Measurements from ENCODE around the gene MRPS21. TPM values are rescaled to one million over a fixed set of nuclear protein-coding genes. Genes with fewer than 3 reads are reported as not detected.

The MRPS21 gene
- total RNA-seq (10 to 100 TPM; 70.7 to 76.0 TPM), polyA plus RNA-seq (10 to 100 TPM; 78.8 to 85.9 (median 82.1) TPM), total RNA-seq (62.7 to 94.1 (median 78.5) reads per million in 6 experiments)

DNA sequence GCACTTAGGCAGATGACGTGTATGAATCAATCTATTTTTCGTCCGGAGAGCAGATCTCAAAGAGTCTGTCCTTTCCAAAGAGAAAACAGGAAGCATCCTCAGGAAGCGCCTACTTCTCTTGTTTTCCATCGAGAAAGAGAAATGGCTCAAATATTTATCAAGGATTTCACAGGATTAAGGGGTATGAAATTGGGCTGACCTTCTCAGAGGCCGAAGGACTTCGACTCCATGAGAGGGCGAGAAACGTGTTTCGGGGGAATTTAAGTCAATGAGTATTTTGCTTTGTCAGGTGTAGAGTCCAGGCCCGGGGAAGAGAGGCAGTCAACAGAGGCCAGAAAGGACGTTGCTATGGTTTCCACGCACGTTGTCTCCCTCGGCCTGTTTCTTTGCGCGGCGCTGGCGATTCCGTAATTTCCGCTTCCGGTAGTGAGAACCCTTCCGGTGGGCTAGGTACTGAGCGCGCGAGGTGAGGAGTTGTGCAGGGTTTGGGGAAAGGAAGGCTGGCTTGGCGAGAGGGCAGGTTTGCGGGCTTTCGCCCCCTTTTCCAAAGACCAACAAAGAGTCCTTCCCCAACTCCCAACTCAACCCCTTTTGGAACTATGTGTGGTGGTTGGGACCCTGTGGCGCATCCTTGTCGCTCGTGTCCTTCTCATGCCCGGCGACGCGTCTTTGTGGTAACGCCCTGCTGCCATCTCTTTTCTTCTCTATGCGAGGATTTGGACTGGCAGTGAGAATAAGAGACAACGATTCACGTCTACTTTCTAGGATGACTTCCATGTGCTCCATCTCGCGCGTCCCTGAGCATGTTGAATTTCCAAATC is at the start of gene MRPS21:
MRPS21 (plus strand) TSS at position 429 of the 821 bp plus-strand sequence. CDS start 506 bp downstream, outside the sequence.
- POLR2A ChIA-PET = interaction anchor here (1.0 kb wide), 1 partner anchor 71 kb away, joined by 3 read pairs; the partner anchor contains the start of gene RPRD2
- ATAC-seq (peak; percentile 95 to 96), DNase-seq (peak; percentile 70 to 95 (median 86))
- Mint-ChIP-seq H3K27ac (peak within 1 kb of the TSS; percentile 90 to 100 (median 98)), H3K4me1 (peaks cover 15 to 37% (median 30%) of the 10 kb centered on the region in 4 donors), H3K4me3 (peak within 1 kb of the TSS; percentile 87 to 96 (median 94)), H3K27me3 (no peaks in the 10 kb centered on the region), H3K9me3 (no peaks in the 10 kb centered on the region), H3K36me3 (peaks cover 0 to 35% (median 4%) of the 10 kb centered on the region in 3 donors)

GRCh38 chr1:150249936-150250335 is 43.7 kb upstream of the MRPS21 start:
- no peaks in the 10 kb centered on the region for H3K36me3 Mint-ChIP-seq
- no peaks in the 10 kb centered on the region for H3K4me1 Mint-ChIP-seq
- POLR2A ChIA-PET = no interaction called here
- no peaks in the 10 kb centered on the region for H3K9me3 Mint-ChIP-seq
- DNase-seq (no peak), ATAC-seq (no peak)
- H3K27me3 Mint-ChIP-seq = peaks cover 0 to 6% (median 2%) of the 10 kb centered on the region in 5 donors
- H3K27ac Mint-ChIP-seq = no peak overlapping the region
- no peak overlapping the region for H3K4me3 Mint-ChIP-seq

- DNase-seq = no peak
- H3K4me3 Mint-ChIP-seq = peak overlapping the region; percentile 16 to 88 (median 76)
- POLR2A ChIA-PET = interaction anchor here (0.6 to 2.6 kb wide), 7 partner anchors 10 to 25 kb away, joined by 3 to 11 read pairs (median 4); partner anchors contain the start of gene APH1A
- ATAC-seq = peak in 1 of 2 donors; percentile 9
- H3K36me3 Mint-ChIP-seq = no peaks in the 10 kb centered on the region
- H3K4me1 Mint-ChIP-seq = peaks cover 10 to 24% (median 17%) of the 10 kb centered on the region in 4 donors
- H3K27ac Mint-ChIP-seq = peak overlapping the region in 2 of 10 donors; percentile 19 to 26
- H3K27me3 Mint-ChIP-seq = peaks cover 7 to 35% (median 33%) of the 10 kb centered on the region in 5 donors
- H3K9me3 Mint-ChIP-seq = no peaks in the 10 kb centered on the region
Measured at GRCh38 chr1:150256198-150256553, 37.5 kb upstream of the MRPS21 start.

DNA sequence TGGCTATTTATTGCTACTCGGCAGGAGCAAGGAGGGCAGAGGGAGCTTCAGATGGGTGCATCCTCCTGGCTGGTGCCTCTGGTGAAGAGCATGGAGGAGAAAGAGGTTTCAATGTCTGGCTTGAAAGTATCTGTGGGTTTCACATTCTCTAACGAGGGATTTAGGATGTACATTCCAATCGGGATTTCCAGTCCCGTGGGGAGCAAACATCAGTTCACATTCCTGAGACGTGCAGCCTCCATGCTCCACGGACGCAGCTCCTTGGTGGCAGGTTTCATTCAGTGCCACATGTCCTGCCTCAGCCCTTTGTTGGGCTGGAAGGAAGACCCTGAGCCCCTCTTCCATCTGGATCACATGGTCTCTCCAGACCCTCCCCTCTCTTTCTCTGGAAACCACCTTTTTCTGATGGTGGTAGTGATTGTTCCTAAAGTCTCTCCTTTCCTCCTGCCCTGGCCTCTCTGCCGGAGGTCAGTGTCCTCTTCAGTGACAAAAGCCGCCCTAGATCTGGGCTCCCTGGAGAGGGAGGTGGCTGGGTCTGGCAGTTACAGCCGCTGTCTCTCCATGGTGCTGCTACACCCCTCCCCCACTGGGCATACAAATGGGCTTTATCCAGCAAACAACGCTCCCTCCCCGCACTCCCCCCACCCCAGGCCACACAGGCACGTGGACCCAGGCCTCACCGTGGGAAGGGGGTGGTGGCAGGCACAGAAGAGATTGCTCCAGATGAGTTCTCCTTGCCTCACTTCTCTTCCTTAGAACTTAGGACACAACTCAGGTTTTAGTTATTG is 36.9 kb upstream of the MRPS21 start:
- DNase-seq (no peak), ATAC-seq (no peak)
- POLR2A ChIA-PET = interaction anchor here (0.6 to 2.6 kb wide), 6 partner anchors 9 to 25 kb away, joined by 3 to 11 read pairs (median 4); partner anchors contain the start of gene APH1A
- peak overlapping the region in 4 of 10 donors; percentile 12 to 65 (median 30) for H3K4me3 Mint-ChIP-seq
- H3K9me3 Mint-ChIP-seq = no peaks in the 10 kb centered on the region
- H3K27ac Mint-ChIP-seq = peak overlapping the region in 3 of 10 donors; percentile 44 to 68 (median 52)
- H3K4me1 Mint-ChIP-seq = peaks cover 10 to 24% (median 17%) of the 10 kb centered on the region in 4 donors
- H3K36me3 Mint-ChIP-seq = no peaks in the 10 kb centered on the region
- peaks cover 6 to 35% (median 33%) of the 10 kb centered on the region in 5 donors for H3K27me3 Mint-ChIP-seq

- peaks cover 6 to 35% (median 33%) of the 10 kb centered on the region in 5 donors for H3K27me3 Mint-ChIP-seq
- DNase-seq (no peak), ATAC-seq (no peak)
- peaks cover 10 to 24% (median 18%) of the 10 kb centered on the region in 4 donors for H3K4me1 Mint-ChIP-seq
- peak within 1 kb of the TSS in 5 of 10 donors; percentile 44 to 80 (median 73) for H3K27ac Mint-ChIP-seq
- no peaks in the 10 kb centered on the region for H3K36me3 Mint-ChIP-seq
- H3K4me3 Mint-ChIP-seq = peak within 1 kb of the TSS in 3 of 10 donors; percentile 12 to 38 (median 22)
- H3K9me3 Mint-ChIP-seq = no peaks in the 10 kb centered on the region
- POLR2A ChIA-PET = interaction anchor here (0.6 to 2.6 kb wide), 3 partner anchors 11 to 877 kb away, joined by 3 to 11 read pairs (median 5); partner anchors contain the start of gene APH1A
Measured at GRCh38 chr1:150257624-150258585, 35.8 kb upstream of the MRPS21 start, which contains the start of gene CA14. Gene CA14, plus strand, starts transcription at chr1:150257774. Its CDS starts 355 bp downstream, at chr1:150258129.

DNA sequence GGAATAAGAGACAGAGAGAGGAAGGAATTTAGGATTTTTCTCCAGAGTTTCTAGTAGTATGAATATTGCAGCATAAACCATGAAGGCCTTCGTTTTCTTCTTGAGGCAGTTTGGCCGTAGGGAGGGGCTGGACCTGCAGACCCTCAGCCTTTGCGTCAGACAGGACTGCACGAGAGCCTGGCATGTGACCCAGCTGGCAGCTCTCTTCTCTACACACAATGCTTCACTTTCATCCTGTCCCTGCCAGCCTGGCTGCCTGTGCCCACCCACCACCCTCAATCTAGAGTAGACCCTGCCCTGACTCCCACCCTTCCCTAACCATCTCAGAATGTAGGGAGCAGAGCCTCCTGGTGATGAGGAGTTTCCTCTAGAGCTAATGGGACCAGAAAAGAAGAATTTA is 34.4 kb upstream of the MRPS21 start:
- Mint-ChIP-seq H3K36me3 (no peaks in the 10 kb centered on the region), H3K27ac (peak overlapping the region in 1 of 10 donors; percentile 40), H3K9me3 (no peaks in the 10 kb centered on the region), H3K4me1 (peaks cover 10 to 24% (median 18%) of the 10 kb centered on the region in 4 donors), H3K4me3 (no peak overlapping the region), H3K27me3 (peaks cover 6 to 35% (median 28%) of the 10 kb centered on the region in 5 donors)
- ATAC-seq (no peak), DNase-seq (no peak)
- POLR2A ChIA-PET = interaction anchor here (0.6 to 0.8 kb wide), 2 partner anchors 10 to 109 kb away, joined by 4 read pairs; partner anchors contain the start of gene APH1A

DNA sequence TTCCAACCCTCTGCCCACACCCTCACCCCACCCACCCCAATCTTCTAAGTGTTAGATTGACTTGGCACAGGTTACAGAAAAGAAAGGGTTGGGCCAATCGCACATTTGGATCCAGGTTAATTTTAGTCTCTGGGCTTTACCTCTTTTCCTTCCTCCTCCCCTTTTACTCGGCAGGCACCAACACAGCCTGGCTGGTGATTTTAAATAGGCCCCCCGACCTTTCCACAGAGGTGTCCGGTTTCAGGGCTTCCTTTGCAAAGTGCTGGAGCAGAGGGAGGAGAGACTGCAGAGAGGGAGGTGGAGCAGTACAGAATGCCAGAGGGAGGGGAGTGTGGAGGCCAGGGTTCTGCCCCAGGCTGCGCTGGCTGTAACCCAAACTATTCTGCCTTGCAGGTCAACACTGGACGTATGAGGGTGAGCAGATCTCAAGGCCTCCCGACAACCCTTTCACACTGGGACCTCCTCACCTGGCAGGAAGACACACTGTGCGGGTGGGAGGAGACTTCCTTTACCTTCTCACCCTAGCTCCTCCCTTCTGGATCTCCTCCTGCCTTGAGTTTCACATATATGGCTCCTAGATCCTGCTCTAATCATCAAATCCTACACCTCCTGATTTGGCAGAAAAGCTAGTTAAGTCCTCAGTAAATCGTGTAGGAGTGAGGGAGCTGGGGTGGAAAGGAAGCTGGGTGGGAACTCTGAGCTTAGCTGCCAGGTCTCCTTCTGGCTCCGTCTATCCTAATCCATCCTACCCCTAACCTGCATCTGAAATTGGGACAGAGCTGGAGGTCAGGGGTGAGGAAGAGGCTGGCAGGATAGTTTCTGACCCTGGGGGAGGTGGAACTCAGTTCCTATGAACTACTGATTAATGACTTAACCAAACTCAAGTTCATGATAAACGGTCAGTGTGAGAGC is 33.6 kb upstream of the MRPS21 start:
- Mint-ChIP-seq H3K9me3 (no peaks in the 10 kb centered on the region), H3K27ac (no peak overlapping the region)

GRCh38 chr1:150261367-150261766 is 32.3 kb upstream of the MRPS21 start:
- Mint-ChIP-seq H3K27me3 (peaks cover 2 to 27% (median 20%) of the 10 kb centered on the region in 5 donors), H3K36me3 (peaks cover 0 to 20% (median 2%) of the 10 kb centered on the region in 3 donors), H3K4me3 (no peak overlapping the region), H3K27ac (peak overlapping the region in 1 of 10 donors; percentile 75), H3K9me3 (no peaks in the 10 kb centered on the region), H3K4me1 (peaks cover 3 to 18% (median 8%) of the 10 kb centered on the region in 4 donors)
- POLR2A ChIA-PET = interaction anchor here (1.2 kb wide), 1 partner anchor 8 kb away, joined by 5 read pairs; the partner anchor contains the start of gene APH1A
- no peak for ATAC-seq
- no peak for DNase-seq

More for the DNA sequence above, 33.6 kb upstream of the MRPS21 start:
- peaks cover 6 to 35% (median 28%) of the 10 kb centered on the region in 5 donors for H3K27me3 Mint-ChIP-seq
- H3K36me3 Mint-ChIP-seq = peaks cover 0 to 7% (median 0%) of the 10 kb centered on the region in 3 donors
- DNase-seq = no peak
- POLR2A ChIA-PET = interaction anchor here (0.6 to 1.2 kb wide), 4 partner anchors 9 to 108 kb away, joined by 4 to 5 read pairs (median 4); partner anchors contain the start of gene APH1A
- peaks cover 10 to 24% (median 18%) of the 10 kb centered on the region in 4 donors for H3K4me1 Mint-ChIP-seq
- no peak for ATAC-seq
- H3K4me3 Mint-ChIP-seq = no peak overlapping the region

DNA sequence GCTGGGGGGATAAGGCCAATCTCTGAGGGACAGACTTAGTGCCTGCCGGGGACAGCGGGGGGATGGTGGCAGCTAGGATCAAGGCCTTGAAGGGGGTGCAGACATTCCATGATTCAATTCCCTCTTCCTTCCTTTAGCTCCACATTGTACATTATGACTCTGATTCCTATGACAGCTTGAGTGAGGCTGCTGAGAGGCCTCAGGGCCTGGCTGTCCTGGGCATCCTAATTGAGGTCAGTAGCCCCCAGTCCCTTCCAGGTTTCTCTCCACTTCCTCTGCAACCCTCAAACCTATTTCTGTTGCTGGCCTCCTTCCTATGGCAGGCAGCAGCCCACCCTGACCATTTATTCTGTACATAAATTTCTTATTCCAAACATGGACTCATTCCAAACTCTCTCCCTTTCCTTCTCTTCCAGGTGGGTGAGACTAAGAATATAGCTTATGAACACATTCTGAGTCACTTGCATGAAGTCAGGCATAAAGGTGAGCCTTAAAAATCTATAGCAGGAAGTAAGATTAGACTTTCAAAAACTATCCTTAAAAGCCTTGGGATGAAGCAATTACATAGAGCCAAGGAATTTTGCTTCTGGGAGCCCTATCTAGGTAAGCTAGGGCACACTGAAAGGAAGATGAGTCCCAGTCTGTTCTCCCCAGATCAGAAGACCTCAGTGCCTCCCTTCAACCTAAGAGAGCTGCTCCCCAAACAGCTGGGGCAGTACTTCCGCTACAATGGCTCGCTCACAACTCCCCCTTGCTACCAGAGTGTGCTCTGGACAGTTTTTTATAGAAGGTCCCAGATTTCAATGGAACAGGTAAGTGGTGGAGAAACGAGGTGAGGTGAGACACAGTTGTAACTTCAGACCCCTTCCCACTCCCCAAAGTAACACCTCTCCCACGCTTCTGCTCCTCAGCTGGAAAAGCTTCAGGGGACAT is 31.0 kb upstream of the MRPS21 start:
- peak in 1 of 2 donors; percentile 35 for ATAC-seq
- peaks cover 0 to 32% (median 2%) of the 10 kb centered on the region in 3 donors for H3K36me3 Mint-ChIP-seq

More for the DNA sequence above, 31.0 kb upstream of the MRPS21 start:
- Mint-ChIP-seq H3K4me1 (peaks cover 5 to 18% (median 15%) of the 10 kb centered on the region in 4 donors), H3K4me3 (no peak overlapping the region), H3K27me3 (peaks cover 2 to 14% (median 7%) of the 10 kb centered on the region in 5 donors), H3K9me3 (no peaks in the 10 kb centered on the region), H3K27ac (peak overlapping the region in 9 of 10 donors; percentile 26 to 84 (median 66))
- DNase-seq = no peak
- POLR2A ChIA-PET = interaction anchor here (0.5 to 0.9 kb wide), 2 partner anchors 10 to 57 kb away, joined by 3 to 4 read pairs; partner anchors contain the start of gene C1orf54
